RWPE2 (cell line): ENCODE measurements around the gene CD84.
"Not testable (repeated sequence)": the region's sequence is repeated elsewhere in the genome, so short reads cannot be mapped to it uniquely, and the experiment has no call there.

Experiments used
- ATAC-seq: fragments of 200-7000 bp; cut with Tn5 transposase; 3 replicates; pipeline ENCODE4 v1.9.1; 2021; ENCODE audit warnings: low read depth
- DNase-seq: peaks from one replicate; pipeline ENCODE4 v3.0.0-alpha.2; 2020; ENCODE audit warnings: low spot score
- H3K27ac ChIP-seq: fragments of 450-650 bp; 2 replicates; pipeline ENCODE4 v1.5.1; 2017; ENCODE audit warnings: mild to moderate bottlenecking; ENCODE audit not compliant: poor library complexity, severe bottlenecking
- H3K27me3 ChIP-seq: fragments of 250-450 bp; sonication (Bioruptor Pico); 2 replicates; pipeline ENCODE4 v1.5.1; 2021; ENCODE audit warnings: mild to moderate bottlenecking, moderate library complexity; ENCODE audit not compliant: insufficient read depth, poor library complexity, severe bottlenecking
- H3K36me3 ChIP-seq: fragments of 250-450 bp; sonication (Bioruptor Pico); 2 replicates; pipeline ENCODE4 v1.5.1; 2020; ENCODE audit warnings: low read depth, mild to moderate bottlenecking, moderate library complexity
- H3K4me1 ChIP-seq: fragments of 250-450 bp; sonication (Bioruptor Pico); 2 replicates; pipeline ENCODE4 v1.5.1; 2021; ENCODE audit warnings: mild to moderate bottlenecking, moderate library complexity; ENCODE audit not compliant: insufficient read depth, poor library complexity, severe bottlenecking
- H3K4me3 ChIP-seq: fragments of 250-450 bp; sonication (Bioruptor Pico); 2 replicates; pipeline ENCODE4 v1.5.1; 2021; ENCODE audit warnings: mild to moderate bottlenecking, moderate library complexity; ENCODE audit not compliant: severe bottlenecking
- H3K9me3 ChIP-seq: fragments of 250-450 bp; sonication (Bioruptor Pico); 2 replicates; pipeline ENCODE4 v1.5.1; 2021; ENCODE audit warnings: mild to moderate bottlenecking, moderate library complexity; ENCODE audit not compliant: severe bottlenecking
- CTCF ChIP-seq: fragments of 450-650 bp; IDR thresholded peaks from one replicate; pipeline ENCODE4 v1.5.1; 2017; ENCODE audit warnings: mild to moderate bottlenecking, moderate library complexity; ENCODE audit not compliant: poor library complexity, severe bottlenecking

CD84 gene

GRCh38 chr1:160597051-160597450 is 17.8 kb upstream of the CD84 start:
- no peaks in the 10 kb centered on the region for H3K36me3 ChIP-seq
- DNase-seq (no peak), ATAC-seq (no peak)
- H3K9me3 ChIP-seq, result no peaks in the 10 kb centered on the region
- peaks cover 4% of the 10 kb centered on the region for H3K27me3 ChIP-seq
- H3K27ac ChIP-seq, result no peak overlapping the region
- H3K4me3 ChIP-seq, result no peak overlapping the region
- TF ChIP-seq CTCF, result no peak
- no peaks in the 10 kb centered on the region for H3K4me1 ChIP-seq

GRCh38 chr1:160590488-160590887 is 11.2 kb upstream of the CD84 start:
- H3K27me3 ChIP-seq, result peaks cover 4% of the 10 kb centered on the region
- TF ChIP-seq CTCF, result no peak
- no peak overlapping the region for H3K27ac ChIP-seq
- no peaks in the 10 kb centered on the region for H3K36me3 ChIP-seq
- no peak for DNase-seq
- H3K4me3 ChIP-seq, result no peak overlapping the region
- no peaks in the 10 kb centered on the region for H3K9me3 ChIP-seq
- H3K4me1 ChIP-seq, result no peaks in the 10 kb centered on the region
- no peak for ATAC-seq

GRCh38 chr1:160588468-160588867 is 9.2 kb upstream of the CD84 start:
- Histone ChIP-seq H3K4me1 (no peaks in the 10 kb centered on the region), H3K36me3 (no peaks in the 10 kb centered on the region), H3K27ac (no peak overlapping the region), H3K4me3 (no peak overlapping the region), H3K9me3 (no peaks in the 10 kb centered on the region), H3K27me3 (peaks cover 4% of the 10 kb centered on the region)
- DNase-seq (no peak), ATAC-seq (no peak)
- TF ChIP-seq CTCF, result no peak

GRCh38 chr1:160584784-160585183 is 5.5 kb upstream of the CD84 start:
- H3K36me3 ChIP-seq, result no peaks in the 10 kb centered on the region
- no peak for ATAC-seq
- H3K9me3 ChIP-seq, result no peaks in the 10 kb centered on the region
- H3K27ac ChIP-seq, result no peak overlapping the region
- no peak overlapping the region for H3K4me3 ChIP-seq
- no peak for DNase-seq
- no peaks in the 10 kb centered on the region for H3K27me3 ChIP-seq
- H3K4me1 ChIP-seq, result no peaks in the 10 kb centered on the region
- TF ChIP-seq CTCF, result no peak

- H3K4me1 ChIP-seq, DNase-seq, H3K27me3 ChIP-seq, H3K36me3 ChIP-seq, ATAC-seq, H3K9me3 ChIP-seq, H3K4me3 ChIP-seq, H3K27ac ChIP-seq: not testable (repeated sequence)
Observed at GRCh38 chr1:160582976-160583375, 3.7 kb upstream of the CD84 start.
